Measurements from ENCODE around the gene STARD9. TPM values are rescaled to one million over a fixed set of nuclear protein-coding genes. Genes with fewer than 3 reads are reported as not detected.
A peak's percentile ranks its signal among the peaks of the same experiment; 100 is the strongest.

Gene STARD9
- total RNA-seq, 2 donors from 2014 or later: 5.1 to 6.3 TPM

- Mint-ChIP-seq H3K27ac (no peak overlapping the region), H3K4me1 (ENCODE audit: low read depth) (peaks cover 37% of the 10 kb centered on the region), H3K27me3 (ENCODE audit: low read depth) (peaks cover 28% of the 10 kb centered on the region), H3K4me3 (peak overlapping the region; percentile 95), H3K36me3 (ENCODE audit: insufficient read depth in 2 of 2) (peaks cover 0 to 2% of the 10 kb centered on the region in 2 donors), H3K9me3 (no peaks in the 10 kb centered on the region)
- DNase-seq (peak in 1 of 2 donors; percentile 8), ATAC-seq (replicated peaks in 1 of 2) (no peak)
Measured at GRCh38 chr15:42576040-42576594, 711 bp downstream of the STARD9 start.

DNA sequence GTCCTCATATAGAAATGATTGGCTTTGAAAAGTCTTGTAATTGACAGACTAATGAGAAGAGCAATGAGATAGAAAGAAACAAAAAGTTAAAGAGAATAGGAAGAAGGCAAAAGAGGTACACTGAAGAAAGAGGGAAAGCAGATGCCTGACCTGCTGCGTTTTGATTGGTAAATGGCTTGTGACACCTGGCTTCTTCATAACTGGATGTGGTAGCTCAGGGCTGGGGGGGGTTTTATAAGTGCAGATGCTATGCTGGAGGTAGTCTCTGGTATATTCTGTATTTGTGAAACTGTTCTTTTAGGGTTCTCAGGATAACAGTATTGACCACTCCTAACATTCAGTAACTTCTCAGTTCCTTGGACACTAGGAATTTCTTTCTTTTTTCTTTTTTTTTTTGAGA lies 1.4 kb downstream of the STARD9 start:
- Mint-ChIP-seq H3K9me3 (no peaks in the 10 kb centered on the region), H3K4me1 (ENCODE audit: low read depth) (peaks cover 42% of the 10 kb centered on the region), H3K27me3 (ENCODE audit: low read depth) (peaks cover 28% of the 10 kb centered on the region), H3K4me3 (peak overlapping the region; percentile 95), H3K27ac (peak overlapping the region; percentile 36), H3K36me3 (ENCODE audit: insufficient read depth in 2 of 2) (peaks cover 0 to 2% of the 10 kb centered on the region in 2 donors)
- DNase-seq (no peak), ATAC-seq (replicated peaks in 1 of 2) (no peak)

- Mint-ChIP-seq H3K4me1 (ENCODE audit: low read depth) (peaks cover 50% of the 10 kb centered on the region), H3K9me3 (no peaks in the 10 kb centered on the region), H3K4me3 (no peak overlapping the region), H3K27ac (no peak overlapping the region), H3K27me3 (ENCODE audit: low read depth) (peaks cover 28% of the 10 kb centered on the region), H3K36me3 (ENCODE audit: insufficient read depth in 2 of 2) (peaks cover 0 to 2% of the 10 kb centered on the region in 2 donors)
- DNase-seq (no peak), ATAC-seq (replicated peaks in 1 of 2) (no peak)
Measured at GRCh38 chr15:42577514-42578031, 2.2 kb downstream of the STARD9 start.

- DNase-seq (no peak), ATAC-seq (replicated peaks in 1 of 2) (no peak)
- Mint-ChIP-seq H3K4me3 (no peak overlapping the region), H3K4me1 (ENCODE audit: low read depth) (peaks cover 56% of the 10 kb centered on the region), H3K27ac (no peak overlapping the region), H3K27me3 (ENCODE audit: low read depth) (peaks cover 28% of the 10 kb centered on the region), H3K36me3 (ENCODE audit: insufficient read depth in 2 of 2) (peaks cover 0 to 2% of the 10 kb centered on the region in 2 donors), H3K9me3 (no peaks in the 10 kb centered on the region)
Measured at GRCh38 chr15:42578984-42579537, 3.7 kb downstream of the STARD9 start.

DNA sequence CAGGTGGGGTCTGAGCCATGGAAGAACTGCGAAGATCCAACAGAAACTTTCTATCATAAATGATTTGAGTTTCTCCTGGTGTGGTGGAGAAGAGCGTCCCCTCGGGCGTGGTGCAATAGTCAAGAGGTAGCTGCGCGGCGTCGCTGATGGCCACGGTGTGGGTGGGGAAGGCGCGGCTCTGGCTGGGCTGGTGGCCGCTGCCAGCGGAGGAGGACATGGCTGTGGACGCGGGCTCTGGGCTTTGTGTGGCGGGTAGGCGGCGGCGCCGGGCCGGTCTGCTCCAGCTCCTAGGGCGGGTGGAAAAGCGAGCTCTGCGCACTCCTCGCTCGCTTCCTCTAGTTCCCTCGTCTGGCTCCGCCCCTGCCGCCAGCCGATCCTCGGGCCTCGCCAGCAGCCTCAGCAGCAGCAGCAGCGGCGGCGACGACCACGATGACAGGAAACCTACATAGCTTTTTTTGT lies 5.9 kb downstream of the STARD9 start:
- ATAC-seq (replicated peaks in 1 of 2): peak; percentile 99
- H3K9me3 Mint-ChIP-seq: no peaks in the 10 kb centered on the region
- peak; percentile 84 to 88 for DNase-seq
- peak overlapping the region; percentile 78 to 96 for H3K4me3 Mint-ChIP-seq
- H3K4me1 Mint-ChIP-seq (ENCODE audit: low read depth): peaks cover 42% of the 10 kb centered on the region
- H3K36me3 Mint-ChIP-seq (ENCODE audit: insufficient read depth in 2 of 2): peaks cover 0 to 2% of the 10 kb centered on the region in 2 donors
- peaks cover 24% of the 10 kb centered on the region for H3K27me3 Mint-ChIP-seq (ENCODE audit: low read depth)
- peak overlapping the region; percentile 43 for H3K27ac Mint-ChIP-seq

DNA sequence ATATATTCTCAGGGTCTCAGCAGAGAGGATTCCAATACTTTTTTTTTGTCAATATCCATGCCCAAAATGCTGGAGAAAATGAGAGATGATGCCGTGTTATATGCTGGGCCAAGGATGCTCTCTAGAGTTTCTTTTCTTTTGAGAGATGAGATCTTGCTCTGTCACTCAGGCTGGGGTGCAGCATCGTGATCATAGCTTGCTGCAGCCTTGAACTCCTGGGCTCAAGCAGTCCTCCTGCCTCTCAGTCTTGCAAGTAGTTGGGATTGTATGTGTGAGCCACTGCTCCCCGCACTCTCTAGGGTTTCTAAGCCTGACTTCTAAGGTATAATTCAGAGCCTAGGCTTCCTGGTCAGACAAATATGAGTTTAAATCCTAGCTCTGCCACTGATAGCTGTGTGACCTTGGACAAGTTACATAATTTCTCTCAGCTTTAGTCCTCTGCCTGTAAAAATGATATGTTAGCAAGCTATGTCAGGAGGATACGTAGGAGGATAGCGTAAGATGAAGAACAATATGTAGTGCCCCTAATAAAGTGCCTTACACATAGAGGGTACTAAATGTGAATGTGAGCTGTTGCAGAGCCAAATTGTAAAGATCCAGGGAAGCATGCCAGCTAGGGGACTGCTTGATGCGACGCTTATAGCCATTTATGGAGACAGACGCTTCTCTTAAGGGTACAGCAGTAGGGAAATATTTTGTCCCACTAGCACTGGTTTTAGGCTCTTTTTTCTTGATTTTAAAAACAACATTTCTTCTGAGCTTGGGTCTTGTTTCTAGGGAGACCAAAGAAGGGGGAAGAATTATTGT lies 7.4 kb downstream of the STARD9 start:
- H3K9me3 Mint-ChIP-seq: no peaks in the 10 kb centered on the region
- H3K36me3 Mint-ChIP-seq (ENCODE audit: insufficient read depth in 2 of 2): peaks cover 0 to 2% of the 10 kb centered on the region in 2 donors
- no peak overlapping the region for H3K27ac Mint-ChIP-seq
- ATAC-seq (replicated peaks in 1 of 2) (no peak), DNase-seq (no peak)
- peaks cover 33% of the 10 kb centered on the region for H3K4me1 Mint-ChIP-seq (ENCODE audit: low read depth)
- no peak overlapping the region for H3K4me3 Mint-ChIP-seq
- peaks cover 19% of the 10 kb centered on the region for H3K27me3 Mint-ChIP-seq (ENCODE audit: low read depth)

- H3K9me3 Mint-ChIP-seq: no peaks in the 10 kb centered on the region
- H3K27me3 Mint-ChIP-seq (ENCODE audit: low read depth): peaks cover 8% of the 10 kb centered on the region
- H3K36me3 Mint-ChIP-seq (ENCODE audit: insufficient read depth in 2 of 2): peaks cover 0 to 3% of the 10 kb centered on the region in 2 donors
- no peak overlapping the region for H3K27ac Mint-ChIP-seq
- no peak overlapping the region for H3K4me3 Mint-ChIP-seq
- DNase-seq: no peak
- ATAC-seq (replicated peaks in 1 of 2): no peak
- peaks cover 29% of the 10 kb centered on the region for H3K4me1 Mint-ChIP-seq (ENCODE audit: low read depth)
Measured at GRCh38 chr15:42584031-42584765, 8.8 kb downstream of the STARD9 start.

- peaks cover 3% of the 10 kb centered on the region in 2 donors for H3K36me3 Mint-ChIP-seq (ENCODE audit: insufficient read depth in 2 of 2)
- H3K27me3 Mint-ChIP-seq (ENCODE audit: low read depth): no peaks in the 10 kb centered on the region
- no peaks in the 10 kb centered on the region for H3K4me1 Mint-ChIP-seq (ENCODE audit: low read depth)
- H3K9me3 Mint-ChIP-seq: no peaks in the 10 kb centered on the region
- ATAC-seq (replicated peaks in 1 of 2) (no peak), DNase-seq (no peak)
- H3K27ac Mint-ChIP-seq: no peak overlapping the region
- no peak overlapping the region for H3K4me3 Mint-ChIP-seq
Measured at GRCh38 chr15:42590619-42591237, 15.3 kb downstream of the STARD9 start.

DNA sequence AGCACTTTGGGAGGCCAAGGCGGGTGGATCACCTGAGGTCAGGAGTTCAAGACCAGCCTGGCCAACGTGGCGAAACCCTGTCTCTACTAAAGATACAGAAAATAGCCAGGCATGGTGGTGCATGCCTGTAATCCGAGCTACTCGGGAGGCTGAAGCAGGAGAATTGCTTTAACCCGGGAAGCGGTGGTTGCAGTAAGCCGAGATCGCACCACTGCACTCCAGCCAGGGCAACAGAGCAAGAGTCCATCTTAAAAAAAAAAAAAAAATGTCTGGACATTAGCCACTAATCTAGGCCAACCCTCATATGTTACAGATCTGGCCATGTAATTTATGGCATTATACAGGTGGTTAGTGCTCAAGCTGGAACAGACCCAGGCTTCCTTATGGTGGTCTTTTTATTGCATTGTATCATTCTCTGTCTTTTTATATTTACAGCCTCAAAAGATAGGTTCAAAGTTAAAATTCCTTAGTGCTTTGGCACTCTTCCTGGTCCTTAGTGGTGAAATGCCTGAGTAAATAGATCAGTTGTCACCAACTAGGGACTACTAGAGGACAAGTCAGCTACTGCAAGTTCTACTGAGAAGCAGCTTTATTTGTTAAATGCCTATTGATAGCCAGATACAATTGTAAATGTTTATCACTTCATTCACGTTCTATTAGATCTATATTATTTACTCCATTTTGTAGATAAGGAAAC lies 16.0 kb downstream of the STARD9 start:
- no peaks in the 10 kb centered on the region for H3K27me3 Mint-ChIP-seq (ENCODE audit: low read depth)
- no peaks in the 10 kb centered on the region for H3K4me1 Mint-ChIP-seq (ENCODE audit: low read depth)
- H3K27ac Mint-ChIP-seq: no peak overlapping the region
- H3K9me3 Mint-ChIP-seq: no peaks in the 10 kb centered on the region
- peaks cover 1 to 3% of the 10 kb centered on the region in 2 donors for H3K36me3 Mint-ChIP-seq (ENCODE audit: insufficient read depth in 2 of 2)
- ATAC-seq (replicated peaks in 1 of 2): no peak
- no peak overlapping the region for H3K4me3 Mint-ChIP-seq
- no peak for DNase-seq

GRCh38 chr15:42592716-42593115 lies 17.3 kb downstream of the STARD9 start:
- no peak overlapping the region for H3K4me3 Mint-ChIP-seq
- H3K27ac Mint-ChIP-seq: no peak overlapping the region
- no peaks in the 10 kb centered on the region for H3K9me3 Mint-ChIP-seq
- no peaks in the 10 kb centered on the region for H3K27me3 Mint-ChIP-seq (ENCODE audit: low read depth)
- DNase-seq: no peak
- H3K36me3 Mint-ChIP-seq (ENCODE audit: insufficient read depth in 2 of 2): peaks cover 1 to 3% of the 10 kb centered on the region in 2 donors
- no peak for ATAC-seq (replicated peaks in 1 of 2)
- H3K4me1 Mint-ChIP-seq (ENCODE audit: low read depth): no peaks in the 10 kb centered on the region

DNA sequence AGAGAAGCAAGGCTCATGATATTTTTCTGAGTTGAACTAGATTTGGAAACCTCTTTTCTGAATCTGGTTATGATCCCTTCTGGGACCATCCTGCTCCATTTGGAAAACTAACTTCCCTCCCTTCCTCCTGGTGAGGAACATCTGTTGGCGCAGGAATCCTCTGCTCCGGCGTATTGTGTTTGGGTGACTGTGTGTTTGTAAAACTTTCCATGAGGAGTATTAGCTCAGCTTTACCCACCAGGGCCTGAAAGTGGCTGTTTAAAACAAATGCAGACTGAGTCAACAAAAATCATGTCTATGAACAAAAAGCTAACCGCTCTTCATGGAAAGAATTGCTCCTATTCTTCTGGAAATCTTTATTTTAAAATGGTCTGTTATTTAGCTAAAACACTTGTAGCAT lies 17.7 kb downstream of the STARD9 start:
- no peak for ATAC-seq (replicated peaks in 1 of 2)
- Mint-ChIP-seq H3K27ac (no peak overlapping the region), H3K9me3 (no peaks in the 10 kb centered on the region), H3K27me3 (ENCODE audit: low read depth) (no peaks in the 10 kb centered on the region), H3K4me3 (no peak overlapping the region), H3K4me1 (ENCODE audit: low read depth) (no peaks in the 10 kb centered on the region), H3K36me3 (ENCODE audit: insufficient read depth in 2 of 2) (peaks cover 1 to 3% of the 10 kb centered on the region in 2 donors)
- DNase-seq: no peak

DNA sequence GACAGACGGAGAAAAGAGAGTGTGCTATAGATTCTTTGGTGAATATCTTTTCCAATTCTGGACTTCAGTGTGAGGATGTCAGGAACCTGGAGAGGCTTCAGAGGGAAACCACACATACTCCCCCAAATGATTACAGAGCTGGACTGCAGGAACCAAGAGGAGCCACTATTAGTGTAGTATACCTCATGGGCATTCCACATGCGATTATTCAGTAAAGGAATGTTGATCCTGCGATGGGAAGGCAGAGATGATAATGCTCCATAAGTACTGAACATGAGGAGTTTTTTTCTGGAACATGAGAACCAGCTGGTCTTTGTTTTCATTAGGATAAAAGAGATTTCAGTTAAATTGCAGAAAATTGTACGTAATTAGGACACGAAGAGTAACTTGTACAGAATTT lies 18.7 kb downstream of the STARD9 start:
- H3K4me1 Mint-ChIP-seq (ENCODE audit: low read depth): no peaks in the 10 kb centered on the region

More for the DNA sequence above, 18.7 kb downstream of the STARD9 start:
- Mint-ChIP-seq H3K27ac (no peak overlapping the region), H3K9me3 (no peaks in the 10 kb centered on the region), H3K27me3 (ENCODE audit: low read depth) (no peaks in the 10 kb centered on the region), H3K36me3 (ENCODE audit: insufficient read depth in 2 of 2) (peaks cover 0 to 3% of the 10 kb centered on the region in 2 donors), H3K4me3 (no peak overlapping the region)
- DNase-seq (no peak), ATAC-seq (replicated peaks in 1 of 2) (no peak)
